Gastrocnemius medialis (tissue), 4 donors: ENCODE results near the gene COL4A1. TPM values are rescaled to one million over a fixed set of nuclear protein-coding genes. Genes with fewer than 3 reads are reported as not detected.

Source experiments
- ATAC-seq, 2 donors: fragments of 150-250 bp; one replicate each; pipeline ENCODE4 v1.9.1; 2016
- DNase-seq, 2 donors: peaks; one replicate each; pipeline ENCODE4 v3.0.0-alpha.2; 2019
- H3K27ac ChIP-seq, 4 donors: fragments of 200-600 bp; sonication (generic); 1 replicate in 1 of 4; 2 replicates in 3 of 4; pipeline ENCODE4 v1.5.1; 2016 to 2018; ENCODE audit warnings: mild to moderate bottlenecking in 2 of 4, moderate library complexity in 1 of 4
- H3K27me3 ChIP-seq, 3 donors: fragments of 200-600 bp; sonication (generic) in 2 of 3; 1 replicate in 1 of 3; 2 replicates in 2 of 3; pipeline versions ENCODE4 v1.5.1 to v1.6.0; 2016 to 2019; ENCODE audit warnings: mild to moderate bottlenecking in 1 of 3, moderate library complexity in 1 of 3
- H3K36me3 ChIP-seq, 2 donors: fragments of 200-600 bp; sonication (generic) in 1 of 2; one replicate each; pipeline ENCODE4 v1.5.1; 2017 to 2018
- H3K4me1 ChIP-seq, 2 donors: fragments of 200-600 bp; sonication (generic) in 1 of 2; one replicate each; pipeline ENCODE4 v1.5.1; 2016 to 2017; ENCODE audit warnings: mild to moderate bottlenecking in 2 of 2
- H3K4me3 ChIP-seq, 4 donors: fragments of 200-600 bp; sonication (generic) in 3 of 4; 1 replicate in 1 of 4; 2 replicates in 3 of 4; pipeline ENCODE4 v1.5.1; 2016 to 2019; ENCODE audit warnings: mild to moderate bottlenecking in 2 of 4
- H3K9me3 ChIP-seq, 3 donors: fragments of 200-600 bp; sonication (generic) in 2 of 3; 1 replicate in 1 of 3; 2 replicates in 2 of 3; pipeline ENCODE4 v1.5.1; 2016 to 2019
- CTCF ChIP-seq, 5 experiments: fragments of 450-650 bp in 3 of 5; fragments of 200-600 bp in 2 of 5; sonication (generic) in 2 of 5; IDR thresholded peaks in 4 of 5; conservative IDR thresholded peaks in 1 of 5; 1 replicate in 4 of 5; 2 replicates in 1 of 5; pipeline ENCODE4 v1.5.1; 2016 to 2019; ENCODE audit warnings: antibody characterized with exemption in 5 of 5, mild to moderate bottlenecking in 3 of 5, moderate library complexity in 3 of 5
- POLR2A ChIP-seq, 2 donors: fragments of 450-650 bp; IDR thresholded peaks; one replicate each; pipeline ENCODE4 v1.6.1; 2017; ENCODE audit warnings: antibody characterized with exemption in 2 of 2, mild to moderate bottlenecking in 2 of 2, moderate library complexity in 2 of 2
- in situ Hi-C, 4 donors: fragments of 200-750 bp; cut with MboI; loops; one replicate each; pipeline versions ENCODE4 v1.15.0 to v1.8.0; 2017; ENCODE audit warnings: low sequenced_read_pairs in 4 of 4
- intact Hi-C: fragments of 100-400 bp; cut with DNase I; formaldehyde crosslinking; loops from one replicate; pipeline ENCODE4 v1.15.1; 2023; ENCODE audit warnings: low total_unique reads
- total RNA-seq, 4 donors: library from RNA; depleted of rRNA; stranded (reverse); fragments of >200 nt; gene quantifications; one replicate each; pipeline versions ENCODE4 v1.1.0 to v1.2.3, GENCODE V29; 2016

Gene COL4A1
- total RNA-seq, 4 donors from 2014 or later, result 60.5 to 127 (median 120) TPM

- Histone ChIP-seq H3K4me3 (peak overlapping the region; percentile 64 to 78 (median 73)), H3K4me1 (peaks cover 7 to 15% of the 10 kb centered on the region in 2 donors), H3K27me3 (peaks cover 16 to 50% (median 23%) of the 10 kb centered on the region in 3 donors), H3K36me3 (no peaks in the 10 kb centered on the region), H3K9me3 (no peaks in the 10 kb centered on the region), H3K27ac (peak overlapping the region; percentile 84 to 88 (median 86))
- no peak for TF ChIP-seq POLR2A (IDR thresholded peaks at IDR 0.05)
- no peak for TF ChIP-seq CTCF (IDR thresholded peaks at IDR 0.05 in 4 of 5, conservative IDR thresholded peaks at IDR 0.05 in 1 of 5)
- in situ Hi-C loops, result loop anchor here in 1 of 4 donors (10.0 kb wide), 1 partner anchor 105 kb away; no protein-coding TSS in a partner anchor
- intact Hi-C loops, result loop anchor here (5.0 kb wide), 1 partner anchor 87 kb away; no protein-coding TSS in a partner anchor
- DNase-seq (no peak), ATAC-seq (no peak)
Measured at GRCh38 chr13:110309661-110310524, 2.9 kb upstream of the COL4A1 start.

- Histone ChIP-seq H3K36me3 (no peaks in the 10 kb centered on the region), H3K4me3 (peak overlapping the region; percentile 64 to 78 (median 73)), H3K27ac (peak overlapping the region; percentile 84 to 88 (median 86)), H3K9me3 (no peaks in the 10 kb centered on the region), H3K27me3 (peaks cover 16 to 50% (median 25%) of the 10 kb centered on the region in 3 donors), H3K4me1 (peaks cover 7 to 15% of the 10 kb centered on the region in 2 donors)
- ATAC-seq (peak in 1 of 2 donors; percentile 8), DNase-seq (no peak)
- in situ Hi-C loops (loop anchor here in 1 of 4 donors (10.0 kb wide), 1 partner anchor 106 kb away; no protein-coding TSS in a partner anchor), intact Hi-C loops (loop anchor here (5.0 kb wide), 1 partner anchor 88 kb away; no protein-coding TSS in a partner anchor)
- TF ChIP-seq POLR2A (IDR thresholded peaks at IDR 0.05) (peak; percentile 1 to 8), CTCF (IDR thresholded peaks at IDR 0.05 in 4 of 5, conservative IDR thresholded peaks at IDR 0.05 in 1 of 5) (no peak)
Measured at GRCh38 chr13:110308656-110309359, 1.9 kb upstream of the COL4A1 start.

GRCh38 chr13:110307767-110308655 lies 1.1 kb upstream of the COL4A1 start:
- H3K27ac ChIP-seq, result peak overlapping the region; percentile 84 to 88 (median 86)
- TF ChIP-seq POLR2A (IDR thresholded peaks at IDR 0.05) (peak; percentile 15 to 30), CTCF (IDR thresholded peaks at IDR 0.05 in 4 of 5, conservative IDR thresholded peaks at IDR 0.05 in 1 of 5) (no peak)
- no peak for DNase-seq
- H3K27me3 ChIP-seq, result peaks cover 16 to 50% (median 25%) of the 10 kb centered on the region in 3 donors
- no peaks in the 10 kb centered on the region for H3K36me3 ChIP-seq
- H3K4me3 ChIP-seq, result peak overlapping the region; percentile 64 to 78 (median 73)
- ATAC-seq, result peak in 1 of 2 donors; percentile 19
- intact Hi-C loops (loop anchor here (1.0 to 5.0 kb wide), 2 partner anchors 89 to 104 kb away; no protein-coding TSS in a partner anchor), in situ Hi-C loops (loop anchor here in 1 of 4 donors (10.0 kb wide), 1 partner anchor 107 kb away; no protein-coding TSS in a partner anchor)
- peaks cover 7 to 20% of the 10 kb centered on the region in 2 donors for H3K4me1 ChIP-seq
- no peaks in the 10 kb centered on the region for H3K9me3 ChIP-seq
